Stimulated activated CD8-positive, alpha-beta memory T cell treated with anti-CD3 and anti-CD28 coated beads, Interleukin-7, amount 100 ng/mL, for 48 hours (primary cell): Measurements from ENCODE around the gene BICRA.
"Not testable (repeated sequence)": the region's sequence is repeated elsewhere in the genome, so short reads cannot be mapped to it uniquely, and the experiment has no call there.

ENCODE experiments used
- DNase-seq, 2 donors: peaks; one replicate each; pipeline ENCODE4 v3.0.0-alpha.2; 2020; ENCODE audit warnings: low read depth in 1 of 2; ENCODE audit errors: extremely low read depth in 1 of 2

BICRA gene

DNA sequence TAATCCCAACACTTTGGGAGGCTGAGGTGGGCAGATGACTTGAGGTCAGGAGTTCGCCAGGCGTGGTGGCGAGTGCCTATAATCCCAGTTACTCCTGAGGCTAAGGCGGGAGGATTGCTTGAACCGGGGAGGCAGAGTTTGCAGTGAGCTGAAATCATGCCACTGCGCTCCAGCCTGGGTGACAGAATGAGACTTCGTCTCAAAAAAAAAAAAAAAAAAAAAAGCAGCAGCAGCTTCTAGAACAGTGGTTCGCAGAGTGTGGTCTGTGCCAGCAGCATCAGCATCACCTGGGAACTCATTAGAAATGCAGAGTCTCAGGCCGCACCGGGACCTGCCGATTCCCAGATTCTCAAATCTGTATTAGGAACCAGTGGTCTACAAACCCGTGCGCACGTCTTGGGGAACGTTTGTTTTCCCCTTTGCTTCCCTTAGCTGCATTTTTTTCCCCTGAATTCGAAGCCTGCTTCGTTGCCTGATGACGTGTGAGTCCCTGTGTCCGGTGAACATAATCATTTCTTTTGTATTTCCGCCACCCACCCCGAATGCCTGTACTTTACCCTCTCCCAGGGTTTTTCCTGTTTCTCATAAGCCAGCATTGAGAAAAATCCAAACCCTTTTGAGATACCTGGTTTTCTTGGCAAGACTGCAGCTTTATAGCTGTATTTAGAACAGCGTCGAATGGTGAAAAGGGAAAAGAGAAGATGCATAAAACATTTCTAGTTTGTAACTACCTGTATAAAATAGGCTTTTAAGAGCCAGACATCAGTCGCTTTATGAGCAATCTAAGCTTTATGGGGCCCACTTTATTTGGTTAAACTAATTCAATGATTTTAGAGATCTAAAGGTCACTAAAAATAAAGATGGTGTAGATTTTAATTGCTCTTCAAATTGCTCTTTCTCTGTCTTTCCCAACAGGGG, 49.8 kb downstream of the BICRA start:
- DNase-seq: no peak

DNA sequence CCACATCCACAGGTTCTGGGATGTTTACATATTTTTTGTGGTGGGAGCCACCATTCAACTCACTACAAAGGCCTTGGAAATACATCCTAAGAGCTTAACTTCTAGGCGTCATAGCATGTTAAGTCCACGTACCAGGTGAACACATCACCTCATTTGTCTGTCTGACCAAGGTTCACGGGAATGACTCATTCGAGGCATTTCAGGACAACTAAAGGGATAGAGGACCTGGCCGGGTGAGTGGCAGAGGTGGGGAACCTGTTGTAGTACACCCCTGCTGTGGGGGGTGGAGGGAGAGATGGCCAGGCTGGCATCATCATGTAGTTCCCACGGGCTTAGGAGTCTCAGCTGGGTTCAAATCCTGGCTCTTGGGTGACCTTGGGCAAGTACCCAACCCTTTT, 51.5 kb downstream of the BICRA start:
- no peak for DNase-seq

DNA sequence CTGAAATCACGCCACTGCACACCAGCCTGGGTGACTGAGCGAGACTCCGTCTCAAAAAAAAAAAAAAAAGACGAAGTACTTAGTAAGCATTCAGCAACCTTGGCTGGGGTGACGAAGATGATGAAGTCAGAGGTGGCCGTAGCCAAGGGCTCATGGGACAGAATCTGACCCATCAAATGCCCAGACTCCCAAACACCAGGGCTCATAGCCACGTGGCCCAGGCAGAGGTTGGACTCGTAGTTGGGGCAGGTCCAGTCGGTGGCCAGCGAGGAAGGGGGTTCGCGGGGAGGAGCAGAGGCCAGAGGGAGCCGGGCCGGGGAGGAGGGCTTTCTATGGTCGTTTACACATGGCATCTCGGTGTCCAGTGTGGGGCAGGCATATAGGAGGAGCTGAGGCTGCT, 52.2 kb downstream of the BICRA start:
- no peak for DNase-seq

DNA sequence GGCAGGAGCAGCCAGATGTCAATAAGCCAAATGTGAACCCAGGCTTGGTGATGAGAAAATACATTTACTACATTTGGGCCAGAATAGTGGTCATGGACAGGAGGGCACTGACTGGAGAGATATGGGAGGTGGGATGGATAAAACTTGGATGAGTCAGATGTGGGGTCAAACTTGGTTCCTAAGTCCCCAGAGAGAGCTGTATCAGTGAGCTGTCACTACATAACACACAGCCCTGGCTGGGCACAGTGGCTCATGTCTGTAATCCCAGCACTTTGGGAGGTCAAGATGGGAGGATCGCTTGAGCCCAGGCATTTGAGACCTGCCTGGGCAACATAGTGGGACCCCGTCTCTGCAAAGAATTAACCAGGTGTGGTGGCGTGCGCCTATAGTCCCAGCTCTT, 52.7 kb downstream of the BICRA start:
- no peak for DNase-seq

DNA sequence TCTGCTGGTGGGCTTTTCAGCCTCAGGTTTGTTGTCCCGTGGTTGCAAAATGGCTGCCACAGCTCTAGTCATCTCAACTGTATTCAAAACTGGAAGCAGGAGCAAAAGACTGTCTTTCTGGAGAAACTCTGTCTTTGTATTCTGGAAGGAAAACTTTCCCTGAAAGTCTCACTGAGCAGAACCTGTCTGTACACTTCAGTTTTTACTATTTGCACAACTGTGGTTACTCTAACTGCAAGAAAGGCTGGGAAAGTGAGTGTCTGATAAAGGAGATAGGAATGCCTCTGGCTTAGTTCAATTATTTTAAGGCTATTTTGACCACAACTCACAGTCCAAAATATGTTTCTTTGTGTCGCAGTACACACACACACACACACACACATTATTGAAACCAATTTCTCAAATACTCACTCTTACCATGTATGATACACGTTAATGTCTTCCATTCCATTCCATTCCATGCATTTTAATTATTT, 54.5 kb downstream of the BICRA start:
- no peak for DNase-seq

DNA sequence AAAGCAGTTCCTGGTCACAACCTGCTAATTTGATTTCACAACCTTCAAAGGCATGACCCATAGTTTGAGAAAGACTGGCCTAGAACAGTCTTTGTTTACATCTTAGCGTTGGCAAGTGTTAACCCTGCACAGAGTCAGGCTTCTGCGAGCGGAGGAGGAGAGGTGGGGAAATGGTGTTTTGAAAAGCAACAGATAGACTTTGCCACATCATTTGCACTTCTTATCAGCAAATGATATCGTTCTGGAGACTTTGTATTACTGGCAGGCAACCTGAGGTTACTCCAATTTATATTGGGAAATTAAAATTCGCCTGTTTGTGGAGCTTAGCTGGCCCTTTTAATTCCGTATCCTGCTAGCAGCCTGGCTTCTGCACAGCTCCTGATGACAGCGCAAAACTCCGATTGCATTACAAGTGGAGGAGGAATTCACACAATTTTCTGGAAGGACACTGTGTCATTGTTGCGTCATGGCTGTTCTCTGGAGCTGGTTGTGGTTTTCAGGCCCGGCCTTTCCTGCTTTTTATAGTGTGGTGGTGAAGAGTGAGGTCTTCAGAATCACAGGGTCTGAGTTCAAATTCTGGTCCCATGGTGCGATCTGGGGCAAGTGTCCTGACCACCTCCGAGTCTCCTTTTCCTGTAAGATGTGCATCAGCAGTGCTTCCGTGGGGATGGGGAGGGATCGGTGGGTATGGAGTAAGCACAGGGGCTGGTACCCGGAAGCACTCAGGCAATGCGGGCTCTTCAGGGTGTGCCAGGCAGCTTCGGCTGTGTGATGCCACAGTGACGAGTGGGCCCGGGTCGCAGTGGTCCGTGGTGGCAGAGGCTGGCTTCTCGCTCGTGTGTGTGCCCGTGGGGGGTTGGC, 55.2 kb downstream of the BICRA start:
- DNase-seq: no peak

DNA sequence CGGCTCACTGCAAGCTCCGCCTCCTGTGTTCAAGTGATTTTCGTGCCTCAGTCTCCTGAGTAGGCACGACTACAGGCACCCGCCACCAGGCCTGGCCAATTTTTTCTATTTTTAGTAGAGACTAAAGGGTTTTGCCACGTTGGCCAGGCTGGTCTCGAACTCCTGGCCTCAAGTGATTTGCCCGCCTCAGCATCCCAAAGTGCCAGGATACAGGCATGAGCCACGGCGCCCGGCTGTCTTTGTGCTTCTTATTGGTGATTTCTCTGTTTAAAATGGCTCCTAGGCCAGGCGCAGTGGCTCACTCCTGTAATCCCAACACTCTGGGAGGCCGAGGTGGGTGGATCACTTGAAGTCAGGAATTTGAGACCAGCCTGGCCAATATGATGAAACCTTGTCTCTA, 59.6 kb downstream of the BICRA start:
- DNase-seq: not testable (repeated sequence)

DNA sequence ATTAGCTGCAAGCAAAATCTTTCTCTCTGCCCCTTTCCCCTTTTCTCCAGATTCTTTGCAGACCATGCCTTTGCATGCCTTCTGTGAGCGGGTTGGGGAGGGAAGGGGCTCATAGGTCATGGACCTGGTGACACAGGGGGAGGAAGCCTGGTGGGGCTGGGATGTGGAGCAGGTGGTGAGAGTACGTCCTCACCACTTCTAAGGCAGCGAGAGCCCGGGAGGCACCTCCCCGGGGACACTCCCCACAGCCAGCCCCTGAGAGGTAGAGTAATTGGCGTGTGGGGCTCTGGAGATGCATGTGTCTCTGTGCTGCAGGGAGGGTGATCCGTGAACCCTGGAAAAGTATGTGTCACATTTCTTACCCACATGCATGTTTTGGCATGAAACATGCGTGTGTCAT, 61.8 kb downstream of the BICRA start:
- DNase-seq: no peak

DNA sequence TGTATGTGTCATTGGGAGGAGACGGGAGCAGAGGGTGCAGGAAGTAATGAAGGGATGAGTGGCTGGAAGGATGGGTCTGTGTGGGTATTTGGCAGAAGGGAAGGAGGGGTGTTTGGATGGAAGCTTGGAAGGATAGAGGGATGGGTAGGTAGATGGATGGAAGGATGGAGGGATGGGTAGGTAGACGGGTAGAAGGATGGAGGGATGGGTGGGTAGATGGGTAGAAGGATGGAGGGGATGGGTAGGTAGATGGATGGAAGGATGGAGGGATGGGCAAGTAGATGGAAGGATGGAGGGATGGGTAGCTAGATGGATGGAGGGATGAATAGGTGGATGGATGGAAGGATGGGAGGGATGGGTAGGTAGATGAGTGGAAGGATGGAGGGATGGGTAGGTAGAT, 62.6 kb downstream of the BICRA start:
- DNase-seq: no peak

DNA sequence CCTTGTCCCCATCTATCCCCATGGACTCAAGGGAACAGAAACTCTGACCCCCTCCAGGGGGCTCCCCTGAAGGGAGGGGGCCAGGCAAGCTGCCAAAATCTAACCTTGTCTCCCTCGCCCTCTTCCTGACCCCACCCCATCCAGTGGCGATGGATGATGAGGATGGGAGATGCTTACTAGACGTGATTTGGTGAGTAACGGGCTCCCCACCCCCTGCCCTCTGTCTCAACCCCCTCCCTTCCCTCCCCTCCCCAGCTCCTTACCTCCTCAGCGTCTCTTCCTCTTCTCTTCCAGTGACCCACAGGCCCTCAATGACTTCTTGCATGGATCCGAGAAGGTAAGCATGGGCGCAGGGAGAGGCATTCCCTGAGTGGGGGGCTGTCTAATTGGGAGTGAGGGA, 64.5 kb downstream of the BICRA start:
- DNase-seq: no peak

DNA sequence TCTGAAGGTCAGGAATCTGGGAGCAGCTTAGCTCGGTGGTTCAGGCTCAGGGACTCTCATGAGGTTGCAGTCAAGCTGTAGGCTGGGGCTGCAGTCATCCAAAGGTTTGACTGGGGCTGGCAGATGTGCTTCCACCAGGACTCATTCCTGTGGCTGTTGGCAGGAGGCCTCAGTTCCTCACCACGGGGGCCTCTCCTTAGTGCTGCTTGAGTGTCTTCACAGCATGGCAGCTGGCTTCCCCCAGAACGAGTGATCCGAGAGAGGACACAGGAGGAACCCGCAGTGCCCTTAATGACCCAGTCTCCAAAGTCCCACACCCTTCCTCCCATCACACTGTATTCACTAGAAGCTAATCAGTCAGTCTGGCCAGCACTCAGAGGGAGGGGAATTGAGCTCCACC, 65.6 kb downstream of the BICRA start:
- no peak for DNase-seq

DNA sequence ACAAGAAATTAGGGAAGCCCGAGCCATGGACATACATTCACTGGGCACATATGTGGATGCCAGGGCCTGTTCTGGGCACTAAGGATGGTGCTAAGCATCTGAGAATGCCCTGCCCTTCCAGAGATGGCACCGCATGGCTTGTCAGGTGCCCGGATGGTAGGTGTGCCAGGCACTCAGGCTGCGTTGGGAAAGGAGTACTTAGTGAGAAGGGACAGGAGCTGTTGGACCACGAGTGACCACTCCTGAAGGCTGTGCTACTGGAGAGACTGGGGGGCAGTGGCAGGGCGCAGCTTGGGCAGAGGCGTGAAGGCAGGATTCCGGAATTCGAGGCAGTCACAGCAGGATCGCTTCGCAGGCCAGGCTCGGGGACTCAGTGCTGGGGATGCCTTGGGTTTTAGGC, 66.3 kb downstream of the BICRA start:
- no peak for DNase-seq

DNA sequence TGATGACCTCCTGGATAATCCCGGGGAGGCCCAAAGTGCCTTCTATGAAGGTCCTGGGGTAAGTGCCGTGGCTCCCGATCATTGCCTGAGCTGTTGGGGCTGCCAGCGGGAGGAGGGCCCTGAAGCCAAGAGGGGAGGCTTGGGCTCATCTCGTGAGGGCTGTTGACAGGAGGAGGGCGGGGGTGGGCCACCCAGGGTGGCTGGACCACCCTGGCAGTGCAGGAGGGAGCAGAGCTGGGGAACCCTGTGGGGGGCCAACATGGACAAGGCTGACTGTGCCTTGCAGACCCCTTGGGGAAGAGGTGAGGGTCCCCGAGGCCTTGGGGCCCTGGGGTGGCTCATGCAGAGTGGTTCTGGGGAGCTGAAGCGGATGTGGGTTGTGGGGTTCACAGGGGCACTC, 66.9 kb downstream of the BICRA start:
- no peak for DNase-seq

DNA sequence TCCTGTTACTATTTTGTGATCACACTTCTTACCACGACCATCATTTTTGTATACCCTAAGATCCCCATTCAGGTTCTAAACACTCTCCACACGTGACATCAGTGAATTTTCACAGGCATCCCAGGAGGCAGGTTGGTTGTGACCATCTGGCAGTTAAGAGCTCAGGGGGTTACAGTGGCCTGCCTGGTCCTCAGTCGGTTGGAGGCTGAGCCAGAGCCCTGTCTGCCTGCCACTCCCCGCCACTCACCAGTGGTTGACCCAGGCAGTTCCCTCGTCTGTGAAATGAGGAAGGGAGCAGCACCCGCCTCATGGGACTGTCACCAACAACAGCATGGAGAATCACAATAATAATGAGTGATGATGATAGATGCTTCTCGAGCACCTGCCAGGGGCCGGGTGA, 67.9 kb downstream of the BICRA start:
- no peak for DNase-seq

DNA sequence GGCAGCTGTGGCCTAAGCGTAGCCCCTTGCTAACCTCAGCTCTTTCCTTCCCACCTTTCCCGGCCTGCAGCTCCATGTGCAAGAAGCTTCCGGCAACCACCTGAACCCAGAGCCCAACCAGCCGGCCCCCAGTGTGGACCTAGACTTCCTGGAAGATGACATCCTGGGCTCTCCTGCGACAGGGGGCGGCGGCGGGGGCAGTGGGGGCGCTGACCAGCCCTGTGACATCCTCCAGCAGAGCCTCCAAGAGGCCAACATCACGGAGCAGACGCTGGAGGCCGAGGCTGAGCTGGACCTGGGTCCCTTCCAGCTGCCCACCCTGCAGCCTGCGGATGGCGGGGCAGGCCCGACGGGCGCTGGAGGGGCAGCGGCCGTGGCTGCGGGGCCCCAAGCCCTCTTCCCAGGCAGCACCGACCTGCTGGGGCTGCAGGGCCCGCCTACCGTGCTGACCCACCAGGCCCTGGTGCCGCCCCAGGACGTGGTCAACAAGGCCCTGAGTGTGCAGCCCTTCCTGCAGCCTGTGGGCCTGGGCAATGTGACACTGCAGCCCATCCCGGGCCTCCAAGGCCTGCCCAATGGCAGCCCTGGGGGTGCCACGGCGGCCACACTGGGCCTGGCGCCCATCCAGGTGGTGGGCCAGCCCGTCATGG, 70.4 kb downstream of the BICRA start:
- DNase-seq: no peak

DNA sequence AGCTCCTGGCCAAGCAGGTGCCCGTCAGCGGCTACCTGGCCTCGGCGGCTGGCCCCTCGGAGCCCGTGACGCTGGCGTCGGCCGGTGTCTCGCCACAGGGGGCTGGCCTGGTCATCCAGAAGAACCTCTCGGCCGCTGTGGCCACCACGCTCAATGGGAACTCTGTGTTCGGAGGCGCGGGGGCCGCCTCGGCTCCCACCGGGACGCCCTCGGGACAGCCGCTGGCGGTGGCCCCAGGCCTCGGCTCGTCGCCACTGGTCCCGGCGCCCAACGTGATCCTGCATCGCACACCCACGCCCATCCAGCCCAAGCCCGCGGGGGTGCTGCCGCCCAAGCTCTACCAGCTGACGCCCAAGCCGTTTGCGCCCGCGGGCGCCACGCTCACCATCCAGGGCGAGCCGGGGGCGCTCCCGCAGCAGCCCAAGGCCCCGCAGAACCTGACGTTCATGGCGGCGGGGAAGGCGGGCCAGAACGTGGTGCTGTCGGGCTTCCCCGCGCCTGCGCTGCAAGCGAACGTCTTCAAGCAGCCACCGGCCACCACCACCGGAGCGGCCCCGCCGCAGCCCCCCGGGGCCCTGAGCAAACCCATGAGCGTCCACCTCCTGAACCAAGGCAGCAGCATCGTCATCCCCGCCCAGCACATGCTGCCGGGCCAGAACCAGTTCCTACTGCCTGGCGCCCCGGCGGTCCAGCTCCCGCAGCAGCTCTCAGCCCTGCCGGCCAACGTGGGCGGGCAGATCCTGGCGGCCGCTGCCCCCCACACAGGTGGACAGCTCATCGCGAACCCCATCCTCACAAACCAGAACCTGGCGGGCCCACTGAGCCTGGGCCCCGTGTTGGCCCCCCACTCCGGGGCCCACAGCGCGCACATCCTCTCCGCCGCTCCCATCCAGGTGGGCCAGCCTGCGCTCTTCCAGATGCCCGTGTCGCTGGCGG, 71.3 kb downstream of the BICRA start:
- DNase-seq: no peak

DNA sequence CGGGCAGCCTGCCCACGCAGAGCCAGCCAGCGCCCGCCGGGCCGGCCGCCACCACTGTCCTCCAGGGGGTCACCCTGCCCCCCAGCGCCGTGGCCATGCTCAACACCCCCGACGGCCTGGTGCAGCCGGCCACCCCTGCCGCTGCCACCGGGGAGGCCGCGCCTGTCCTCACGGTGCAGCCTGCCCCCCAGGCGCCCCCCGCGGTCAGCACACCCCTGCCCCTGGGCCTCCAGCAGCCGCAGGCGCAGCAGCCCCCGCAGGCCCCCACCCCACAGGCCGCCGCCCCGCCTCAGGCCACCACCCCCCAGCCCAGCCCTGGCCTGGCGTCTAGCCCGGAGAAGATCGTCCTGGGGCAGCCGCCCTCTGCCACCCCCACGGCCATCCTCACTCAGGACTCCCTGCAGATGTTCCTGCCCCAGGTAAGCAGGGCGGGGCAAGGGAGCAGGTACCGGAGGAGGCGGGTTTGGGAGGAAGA, 72.0 kb downstream of the BICRA start:
- no peak for DNase-seq

DNA sequence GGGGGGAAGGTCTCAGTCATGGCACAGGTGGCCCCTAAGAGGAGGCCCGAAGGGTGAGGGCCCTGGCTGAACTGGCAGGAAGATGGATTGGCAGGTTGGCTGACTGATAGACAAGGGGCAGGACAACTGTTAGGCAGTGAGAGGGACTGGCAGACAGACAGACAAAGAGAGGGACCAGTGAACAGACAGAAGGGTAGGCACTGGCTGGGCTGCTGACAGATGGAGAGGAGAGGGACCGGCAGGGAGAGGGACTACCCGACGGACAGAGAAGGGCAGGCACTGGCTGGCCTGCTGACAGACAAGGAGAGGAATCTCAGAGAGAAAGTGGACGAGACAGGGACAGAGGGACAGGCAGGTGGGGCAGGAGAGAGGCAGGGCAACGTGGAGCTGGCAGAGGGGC, 72.5 kb downstream of the BICRA start:
- DNase-seq: no peak

DNA sequence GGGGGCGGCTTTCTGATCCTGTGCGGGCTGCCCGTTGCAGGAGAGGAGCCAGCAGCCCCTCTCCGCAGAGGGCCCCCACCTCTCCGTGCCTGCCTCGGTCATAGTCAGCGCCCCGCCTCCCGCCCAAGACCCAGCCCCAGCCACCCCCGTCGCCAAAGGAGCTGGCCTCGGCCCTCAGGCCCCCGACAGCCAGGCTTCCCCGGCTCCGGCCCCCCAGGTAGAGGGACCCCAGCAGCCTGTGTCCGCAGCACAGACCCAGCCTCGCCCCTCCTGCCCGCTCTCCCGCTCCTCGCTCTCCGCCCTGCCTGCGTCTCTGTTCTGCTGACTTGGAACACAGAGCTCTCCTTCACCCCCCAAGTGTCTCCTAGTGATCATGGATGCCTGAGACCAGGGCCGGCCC, 73.0 kb downstream of the BICRA start:
- DNase-seq: no peak

DNA sequence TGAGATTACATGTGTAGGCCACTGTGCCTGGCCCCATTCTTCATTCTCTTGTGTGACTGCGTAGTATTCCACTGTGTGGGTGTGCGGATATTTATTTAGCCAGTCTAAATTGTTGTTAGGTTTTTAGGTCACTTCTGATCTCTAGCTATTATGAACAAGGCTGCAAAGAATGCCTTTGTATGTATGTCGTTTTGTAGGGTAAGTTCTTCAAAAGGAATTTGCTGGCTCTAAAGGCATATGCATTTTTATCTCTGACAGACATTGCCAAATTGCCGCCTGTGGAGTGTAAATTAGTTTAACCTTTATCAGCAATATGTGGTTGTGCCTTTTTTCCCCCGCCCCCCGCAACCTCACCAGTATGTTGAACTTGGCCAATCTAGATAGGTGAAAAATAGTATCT, 74.0 kb downstream of the BICRA start:
- DNase-seq: no peak
